LNCAP (cell line): Measurements from ENCODE around the gene CAMTA1.

ENCODE experiments used
- TF ChIP-seq, protein P1 (sequence below): fragments of 450-650 bp; IDR thresholded peaks from 2 replicates; pipeline ENCODE4 v1.5.1; 2017; ENCODE audit warnings: mild to moderate bottlenecking

CAMTA1 gene

GRCh38 chr1:6785318-6785727, at the start of gene CAMTA1:
Gene CAMTA1 (plus strand): TSS chr1:6785454. CDS start chr1:6785531, 77 bp downstream.
- TF ChIP-seq, protein P1, sequence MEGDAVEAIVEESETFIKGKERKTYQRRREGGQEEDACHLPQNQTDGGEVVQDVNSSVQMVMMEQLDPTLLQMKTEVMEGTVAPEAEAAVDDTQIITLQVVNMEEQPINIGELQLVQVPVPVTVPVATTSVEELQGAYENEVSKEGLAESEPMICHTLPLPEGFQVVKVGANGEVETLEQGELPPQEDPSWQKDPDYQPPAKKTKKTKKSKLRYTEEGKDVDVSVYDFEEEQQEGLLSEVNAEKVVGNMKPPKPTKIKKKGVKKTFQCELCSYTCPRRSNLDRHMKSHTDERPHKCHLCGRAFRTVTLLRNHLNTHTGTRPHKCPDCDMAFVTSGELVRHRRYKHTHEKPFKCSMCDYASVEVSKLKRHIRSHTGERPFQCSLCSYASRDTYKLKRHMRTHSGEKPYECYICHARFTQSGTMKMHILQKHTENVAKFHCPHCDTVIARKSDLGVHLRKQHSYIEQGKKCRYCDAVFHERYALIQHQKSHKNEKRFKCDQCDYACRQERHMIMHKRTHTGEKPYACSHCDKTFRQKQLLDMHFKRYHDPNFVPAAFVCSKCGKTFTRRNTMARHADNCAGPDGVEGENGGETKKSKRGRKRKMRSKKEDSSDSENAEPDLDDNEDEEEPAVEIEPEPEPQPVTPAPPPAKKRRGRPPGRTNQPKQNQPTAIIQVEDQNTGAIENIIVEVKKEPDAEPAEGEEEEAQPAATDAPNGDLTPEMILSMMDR, result no peak

GRCh38 chr1:6738987-6739676, 46.1 kb upstream of the CAMTA1 start:
- TF ChIP-seq, protein P1, result no peak

- TF ChIP-seq, protein P1, result no peak
Observed at GRCh38 chr1:6743189-6744101, 41.8 kb upstream of the CAMTA1 start.

DNA sequence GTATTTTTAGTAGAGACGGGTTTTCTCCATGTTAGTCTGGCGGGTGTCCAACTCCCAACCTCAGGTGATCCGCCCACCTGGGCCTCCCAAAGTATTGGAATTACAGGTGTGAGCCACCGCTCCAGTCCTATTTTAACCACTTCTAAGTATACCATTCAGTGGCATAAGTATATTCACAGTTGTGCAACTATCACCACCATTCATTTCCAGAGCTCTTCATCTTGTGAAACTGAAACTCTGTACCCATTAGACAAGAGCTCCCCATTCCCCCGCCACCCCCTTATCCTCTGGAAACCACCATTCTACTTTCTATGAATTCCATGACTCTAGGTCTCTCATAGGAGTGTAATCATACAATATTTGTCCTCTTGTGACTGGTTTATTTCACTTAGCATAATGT, 40.2 kb upstream of the CAMTA1 start:
- TF ChIP-seq, protein P1, result no peak

DNA sequence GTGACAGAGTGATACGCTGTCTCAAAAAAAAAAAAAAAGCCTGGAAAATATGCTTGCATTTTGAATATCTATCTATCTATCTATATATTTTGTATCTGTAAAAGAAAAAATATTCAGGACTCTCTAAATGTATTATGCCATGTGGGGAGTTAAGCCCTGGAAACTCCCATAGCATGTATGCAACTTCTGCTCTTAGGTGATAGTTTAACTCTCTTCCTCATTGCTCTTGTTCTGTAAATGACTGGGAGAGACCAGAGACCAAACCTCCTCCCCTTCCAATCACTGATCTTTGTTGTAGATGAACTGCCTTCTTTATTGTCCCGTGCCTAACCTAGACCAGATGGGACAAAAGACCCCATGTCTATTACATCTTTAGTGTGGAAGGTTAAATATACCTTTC, 37.6 kb upstream of the CAMTA1 start:
- TF ChIP-seq, protein P1, result no peak

DNA sequence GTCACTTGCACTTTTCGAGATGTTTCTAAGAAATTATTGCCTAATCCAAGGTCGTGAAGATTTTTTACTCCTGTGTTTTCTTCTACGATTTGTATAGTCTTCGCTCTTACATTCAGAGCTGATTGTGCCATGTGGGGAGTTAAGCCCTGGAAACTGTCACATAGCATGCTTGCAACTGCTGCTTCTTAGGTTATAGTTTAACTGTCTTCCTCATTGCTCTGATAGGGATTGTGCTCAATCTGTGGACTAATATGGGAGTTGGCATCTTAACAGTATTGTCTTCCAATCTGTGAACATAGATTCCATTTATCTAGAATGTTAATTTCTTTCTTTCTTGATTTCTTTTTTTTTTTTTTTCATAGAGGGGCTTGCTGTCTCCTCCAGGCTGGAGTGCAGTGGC, 34.8 kb upstream of the CAMTA1 start:
- TF ChIP-seq, protein P1, result no peak

DNA sequence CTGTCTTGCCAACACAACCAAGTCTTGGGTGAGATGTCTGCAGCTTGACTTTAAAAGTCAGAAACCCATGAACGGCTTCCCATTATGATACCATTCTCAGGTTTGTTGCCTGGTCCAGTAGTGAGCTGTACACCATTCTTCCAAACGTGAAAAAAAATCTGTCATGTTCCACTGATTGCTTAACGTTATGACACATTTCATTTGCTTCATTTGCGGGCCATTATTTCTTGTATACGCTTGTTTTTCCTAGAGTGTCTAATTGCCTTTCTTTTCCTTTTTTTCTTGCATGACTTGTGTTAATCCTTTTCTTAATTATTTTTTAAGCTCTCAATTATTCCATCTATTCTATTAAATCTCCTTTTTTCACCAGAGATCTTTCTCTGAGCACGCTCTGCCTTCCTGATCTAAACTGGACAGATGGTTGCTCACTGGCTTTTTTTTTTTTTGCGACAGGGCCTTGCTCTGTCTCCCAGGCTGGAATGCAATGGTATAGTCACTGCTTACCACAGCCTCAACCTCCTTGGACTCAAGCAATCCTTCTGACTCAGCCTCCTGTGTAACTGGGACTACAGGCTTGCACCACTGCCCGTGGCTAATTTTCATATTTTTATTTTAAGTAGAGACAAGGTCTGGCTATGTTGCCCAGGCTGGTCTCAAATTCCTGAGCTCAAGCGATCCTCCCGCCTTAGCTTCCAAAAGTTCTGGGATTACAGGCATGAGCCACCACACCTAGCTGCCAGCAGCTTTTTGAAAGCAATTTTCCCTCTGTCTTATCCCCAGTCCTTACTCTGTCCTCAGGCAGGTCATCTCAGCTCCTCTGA, 31.7 kb upstream of the CAMTA1 start:
- TF ChIP-seq, protein P1, result no peak
